BLaER1 (cell line): ENCODE measurements around the gene RNH1.

ENCODE experiments used
- H3K27ac ChIP-seq: shearing (Covaris generic); formaldehyde crosslinking; 2 replicates; pipeline ENCODE4 v1.8.1; 2022
- H3K27me3 ChIP-seq: shearing (Covaris generic); formaldehyde crosslinking; 2 replicates; pipeline ENCODE4 v1.8.1; 2022
- H3K36me3 ChIP-seq: shearing (Covaris generic); formaldehyde crosslinking; 2 replicates; pipeline ENCODE4 v1.8.1; 2022
- H3K4me1 ChIP-seq: shearing (Covaris generic); formaldehyde crosslinking; 2 replicates; pipeline ENCODE4 v1.8.1; 2022
- H3K4me2 ChIP-seq: shearing (Covaris generic); formaldehyde crosslinking; 2 replicates; pipeline ENCODE4 v1.8.1; 2022
- H3K4me3 ChIP-seq: shearing (Covaris generic); formaldehyde crosslinking; 2 replicates; pipeline ENCODE4 v1.8.1; 2022
- H3K9ac ChIP-seq: shearing (Covaris generic); formaldehyde crosslinking; 2 replicates; pipeline ENCODE4 v1.8.1; 2022
- H3K9me3 ChIP-seq: shearing (Covaris generic); formaldehyde crosslinking; 2 replicates; pipeline ENCODE4 v1.8.1; 2022
- H4K20me1 ChIP-seq: shearing (Covaris generic); formaldehyde crosslinking; 2 replicates; pipeline ENCODE4 v1.8.1; 2022
- Cebpa-rat ChIP-seq: shearing (Covaris generic); IDR thresholded peaks from 2 replicates; pipeline ENCODE4 v1.8.1; 2022

The RNH1 gene

GRCh38 chr11:499201-500076 is 7.6 kb downstream of the RNH1 start:
- Histone ChIP-seq H3K4me1 (peaks cover 7% of the 10 kb centered on the region), H3K9ac (no peak overlapping the region), H4K20me1 (peaks cover 78% of the 10 kb centered on the region), H3K4me2 (no peak overlapping the region), H3K27me3 (peaks cover 14% of the 10 kb centered on the region), H3K9me3 (no peaks in the 10 kb centered on the region), H3K27ac (no peak overlapping the region), H3K36me3 (peaks cover 84% of the 10 kb centered on the region), H3K4me3 (no peak overlapping the region)
- no peak for TF ChIP-seq Cebpa-rat

- no peak overlapping the region for H3K27ac ChIP-seq
- no peak overlapping the region for H3K9ac ChIP-seq
- no peak overlapping the region for H3K4me3 ChIP-seq
- H3K27me3 ChIP-seq: peaks cover 5% of the 10 kb centered on the region
- H3K9me3 ChIP-seq: no peaks in the 10 kb centered on the region
- no peaks in the 10 kb centered on the region for H3K4me1 ChIP-seq
- TF ChIP-seq Cebpa-rat: no peak
- H3K4me2 ChIP-seq: no peak overlapping the region
- peaks cover 70% of the 10 kb centered on the region for H4K20me1 ChIP-seq
- H3K36me3 ChIP-seq: peaks cover 92% of the 10 kb centered on the region
These were observed 8.5 kb downstream of the RNH1 start for GRCh38 chr11:498297-499181.

- no peaks in the 10 kb centered on the region for H3K27me3 ChIP-seq
- no peaks in the 10 kb centered on the region for H3K4me1 ChIP-seq
- no peak overlapping the region for H3K9ac ChIP-seq
- H3K27ac ChIP-seq: no peak overlapping the region
- no peak overlapping the region for H3K4me3 ChIP-seq
- H3K4me2 ChIP-seq: no peak overlapping the region
- TF ChIP-seq Cebpa-rat: no peak
- peaks cover 67% of the 10 kb centered on the region for H4K20me1 ChIP-seq
- H3K36me3 ChIP-seq: peaks cover 99% of the 10 kb centered on the region
- no peaks in the 10 kb centered on the region for H3K9me3 ChIP-seq
These were observed 9.3 kb downstream of the RNH1 start for GRCh38 chr11:497565-498296.

- TF ChIP-seq Cebpa-rat: no peak
- Histone ChIP-seq H3K4me3 (no peak overlapping the region), H3K36me3 (peaks cover 97% of the 10 kb centered on the region)
These were observed 10.0 kb downstream of the RNH1 start for GRCh38 chr11:496834-497564.

GRCh38 chr11:495537-495931 is 11.5 kb downstream of the RNH1 start:
- Histone ChIP-seq H3K36me3 (peaks cover 92% of the 10 kb centered on the region), H3K27me3 (no peaks in the 10 kb centered on the region), H4K20me1 (peaks cover 54% of the 10 kb centered on the region), H3K9me3 (no peaks in the 10 kb centered on the region), H3K27ac (no peak overlapping the region), H3K9ac (no peak overlapping the region), H3K4me3 (no peak overlapping the region), H3K4me1 (no peaks in the 10 kb centered on the region), H3K4me2 (no peak overlapping the region)
- TF ChIP-seq Cebpa-rat: no peak

More at GRCh38 chr11:496834-497564, 10.0 kb downstream of the RNH1 start:
- Histone ChIP-seq H3K4me2 (no peak overlapping the region), H3K27ac (no peak overlapping the region), H3K9ac (no peak overlapping the region), H3K9me3 (no peaks in the 10 kb centered on the region), H4K20me1 (peaks cover 67% of the 10 kb centered on the region), H3K4me1 (no peaks in the 10 kb centered on the region), H3K27me3 (no peaks in the 10 kb centered on the region)

GRCh38 chr11:494761-495536 is 12.1 kb downstream of the RNH1 start:
- peaks cover 92% of the 10 kb centered on the region for H3K36me3 ChIP-seq
- no peak overlapping the region for H3K4me3 ChIP-seq
- H3K9me3 ChIP-seq: no peaks in the 10 kb centered on the region
- no peaks in the 10 kb centered on the region for H3K4me1 ChIP-seq
- peaks cover 48% of the 10 kb centered on the region; the same call in 1 of the 2 replicates for H4K20me1 ChIP-seq
- H3K27ac ChIP-seq: no peak overlapping the region
- TF ChIP-seq Cebpa-rat: no peak
- H3K4me2 ChIP-seq: no peak overlapping the region
- no peak overlapping the region for H3K9ac ChIP-seq
- no peaks in the 10 kb centered on the region for H3K27me3 ChIP-seq

GRCh38 chr11:492427-493226 is 14.4 kb downstream of the RNH1 start:
- Histone ChIP-seq H3K27ac (no peak overlapping the region), H3K4me2 (no peak overlapping the region), H3K36me3 (peaks cover 92% of the 10 kb centered on the region), H4K20me1 (peaks cover 49% of the 10 kb centered on the region), H3K4me1 (no peaks in the 10 kb centered on the region), H3K9me3 (no peaks in the 10 kb centered on the region), H3K27me3 (no peaks in the 10 kb centered on the region), H3K9ac (no peak overlapping the region), H3K4me3 (no peak overlapping the region)
- no peak for TF ChIP-seq Cebpa-rat

- H3K27ac ChIP-seq: no peak overlapping the region
These were observed 15.7 kb downstream of the RNH1 start for GRCh38 chr11:491358-491757.

More at GRCh38 chr11:491358-491757, 15.7 kb downstream of the RNH1 start:
- Histone ChIP-seq H3K4me3 (no peak overlapping the region), H3K4me1 (no peaks in the 10 kb centered on the region), H4K20me1 (peaks cover 57% of the 10 kb centered on the region), H3K9me3 (no peaks in the 10 kb centered on the region), H3K27me3 (no peaks in the 10 kb centered on the region), H3K9ac (no peak overlapping the region), H3K36me3 (peaks cover 92% of the 10 kb centered on the region), H3K4me2 (no peak overlapping the region)
- TF ChIP-seq Cebpa-rat: no peak
